ENCODE measurements around the gene CFB. TPM values are rescaled to one million over a fixed set of nuclear protein-coding genes. Genes with fewer than 3 reads are reported as not detected.

The CFB gene
- total RNA-seq, 6 donors from 2014 or later = 15.0 to 199 (median 58.1) TPM

GRCh38 chr6:31898383-31899011 is 47.4 kb upstream of the CFB start:
- peaks cover 25 to 60% (median 43%) of the 10 kb centered on the region in 4 donors for H3K4me1 ChIP-seq
- TF ChIP-seq EP300 (IDR thresholded peaks at IDR 0.05) = no peak
- peak in 1 of 4 donors; percentile 46 for TF ChIP-seq POLR2A (IDR thresholded peaks at IDR 0.05)
- no peak for TF ChIP-seq POLR2AphosphoS5 (IDR thresholded peaks at IDR 0.05)
- peak in 2 of 6 experiments; percentile 6 for TF ChIP-seq CTCF (IDR thresholded peaks at IDR 0.05)
- H3K27ac ChIP-seq = peak overlapping the region; percentile 77 to 94 (median 84)
- 18% methylated on average over 8 of the region's 8 CpGs for WGBS, 2 donors
- peak overlapping the region; percentile 87 to 100 (median 96) for H3K4me3 ChIP-seq
- no peaks in the 10 kb centered on the region for H3K27me3 ChIP-seq
- no peaks in the 10 kb centered on the region for H3K9me3 ChIP-seq
- ATAC-seq (ENCODE audit: low FRiP score in 2 of 2) (no peak), DNase-seq (no peak)
- H3K36me3 ChIP-seq = peaks cover 0 to 27% (median 12%) of the 10 kb centered on the region in 4 donors

- no peak for DNase-seq
- Histone ChIP-seq H3K4me1 (peaks cover 25 to 60% (median 43%) of the 10 kb centered on the region in 4 donors), H3K27ac (peak overlapping the region in 1 of 4 donors; percentile 94)
Measured at GRCh38 chr6:31899215-31899614, 46.7 kb upstream of the CFB start.

GRCh38 chr6:31899882-31900722 is 45.8 kb upstream of the CFB start:
- no peaks in the 10 kb centered on the region for H3K27me3 ChIP-seq
- no peak overlapping the region for H3K4me3 ChIP-seq
- no peaks in the 10 kb centered on the region for H3K9me3 ChIP-seq
- WGBS, 2 donors = 88 to 89% methylated on average over 23 to 44 of the region's 49 CpGs
- DNase-seq (peak in 1 of 2 donors; percentile 85), ATAC-seq (ENCODE audit: low FRiP score in 2 of 2) (no peak)
- peaks cover 0 to 11% (median 2%) of the 10 kb centered on the region in 4 donors for H3K36me3 ChIP-seq
- H3K4me1 ChIP-seq = peaks cover 25 to 60% (median 43%) of the 10 kb centered on the region in 4 donors
- TF ChIP-seq CTCF (IDR thresholded peaks at IDR 0.05) (no peak), POLR2A (IDR thresholded peaks at IDR 0.05) (no peak), EP300 (IDR thresholded peaks at IDR 0.05) (no peak)
- peak overlapping the region in 2 of 4 donors; percentile 82 to 89 for H3K27ac ChIP-seq

More at GRCh38 chr6:31899215-31899614, 46.7 kb upstream of the CFB start:
- Histone ChIP-seq H3K4me3 (no peak overlapping the region), H3K9me3 (no peaks in the 10 kb centered on the region), H3K27me3 (no peaks in the 10 kb centered on the region), H3K36me3 (peaks cover 0 to 20% (median 9%) of the 10 kb centered on the region in 4 donors)
- no peak for ATAC-seq (ENCODE audit: low FRiP score in 2 of 2)
- 48 to 67% methylated on average over 5 of the region's 5 CpGs for WGBS, 2 donors
- TF ChIP-seq EP300 (IDR thresholded peaks at IDR 0.05) (no peak), POLR2AphosphoS5 (IDR thresholded peaks at IDR 0.05) (no peak), CTCF (IDR thresholded peaks at IDR 0.05) (no peak), POLR2A (IDR thresholded peaks at IDR 0.05) (no peak)

- H3K27ac ChIP-seq = peak overlapping the region; percentile 67 to 89 (median 82)
- H3K27me3 ChIP-seq = no peaks in the 10 kb centered on the region
- no peak for ATAC-seq (ENCODE audit: low FRiP score in 2 of 2)
- H3K4me3 ChIP-seq = peak overlapping the region in 3 of 4 donors; percentile 76 to 86 (median 84)
- peaks cover 0 to 2% (median 0%) of the 10 kb centered on the region in 4 donors for H3K36me3 ChIP-seq
- TF ChIP-seq CTCF (IDR thresholded peaks at IDR 0.05) = no peak
- no peaks in the 10 kb centered on the region for H3K9me3 ChIP-seq
- peaks cover 25 to 60% (median 43%) of the 10 kb centered on the region in 4 donors for H3K4me1 ChIP-seq
- WGBS, 2 donors = 31 to 55% methylated on average over 19 to 21 of the region's 29 CpGs
- DNase-seq = peak in 1 of 2 donors; percentile 36
Measured at GRCh38 chr6:31900917-31901414, 44.9 kb upstream of the CFB start.
